Liver (tissue), 9 donors: ENCODE data around the gene ASCC1. TPM values are rescaled to one million over a fixed set of nuclear protein-coding genes. Genes with fewer than 3 reads are reported as not detected.

Experiments used
- DNase-seq: peaks from one replicate; pipeline ENCODE4 v3.0.0-alpha.2; 2017; ENCODE audit warnings: low spot score
- H3K27ac ChIP-seq, 2 donors: one replicate each; pipeline ENCODE4 v1.7.0; 2013; ENCODE audit warnings: inconsistent platforms in 2 of 2, low read length in 2 of 2, control low read depth in 1 of 2, low read depth in 1 of 2, mild to moderate bottlenecking in 1 of 2
- H3K27me3 ChIP-seq, 4 donors: one replicate each; pipeline versions ENCODE4 v1.6.1 to v1.7.0; 2013; ENCODE audit warnings: low read length in 3 of 4, inconsistent platforms in 1 of 4, mild to moderate bottlenecking in 1 of 4, moderate library complexity in 1 of 4; ENCODE audit not compliant: control insufficient read depth in 4 of 4, insufficient read depth in 4 of 4
- H3K36me3 ChIP-seq, 4 donors: one replicate each; pipeline versions ENCODE4 v1.6.1 to v1.7.0; 2013; ENCODE audit warnings: low read length in 3 of 4, mild to moderate bottlenecking in 3 of 4, low read depth in 1 of 4, moderate library complexity in 1 of 4; ENCODE audit not compliant: control insufficient read depth in 4 of 4, insufficient read depth in 3 of 4
- H3K4me1 ChIP-seq, 4 donors: one replicate each; pipeline versions ENCODE4 v1.6.1 to v1.7.0; 2013; ENCODE audit warnings: low read length in 3 of 4, mild to moderate bottlenecking in 3 of 4, moderate library complexity in 1 of 4; ENCODE audit not compliant: control insufficient read depth in 4 of 4, insufficient read depth in 4 of 4
- H3K4me3 ChIP-seq, 3 donors: one replicate each; pipeline versions ENCODE4 v1.6.1 to v1.7.0; 2013; ENCODE audit warnings: low read length in 3 of 3, control low read depth in 1 of 3, low read depth in 1 of 3, mild to moderate bottlenecking in 1 of 3
- H3K9ac ChIP-seq, 2 donors: one replicate each; pipeline ENCODE4 v1.7.0; 2013; ENCODE audit warnings: low read length in 2 of 2, mild to moderate bottlenecking in 2 of 2, moderate library complexity in 2 of 2, control low read depth in 1 of 2, low read depth in 1 of 2
- H3K9me3 ChIP-seq, 4 donors: one replicate each; pipeline versions ENCODE4 v1.6.1 to v1.7.0; 2013; ENCODE audit warnings: low read length in 3 of 4; ENCODE audit not compliant: control insufficient read depth in 4 of 4
- EGR1 ChIP-seq, 2 donors: IDR thresholded peaks; 2 replicates each; pipeline ENCODE4 v1.6.1; 2016 to 2018; ENCODE audit warnings: antibody characterized with exemption in 2 of 2, low read depth in 2 of 2
- FOXA1 ChIP-seq: IDR thresholded peaks from 2 replicates; pipeline ENCODE4 v1.6.1; 2016; ENCODE audit warnings: antibody characterized with exemption
- FOXA2 ChIP-seq: IDR thresholded peaks from 2 replicates; pipeline ENCODE4 v1.6.1; 2016; ENCODE audit warnings: antibody characterized with exemption
- HNF4A ChIP-seq, 2 donors: conservative IDR thresholded peaks; 2 replicates each; pipeline ENCODE4 v1.6.1; 2016; ENCODE audit warnings: antibody characterized with exemption in 2 of 2, mild to moderate bottlenecking in 2 of 2
- HNF4G ChIP-seq: IDR thresholded peaks from 2 replicates; pipeline ENCODE4 v1.6.1; 2016; ENCODE audit warnings: antibody characterized with exemption
- JUND ChIP-seq, 2 donors: IDR thresholded peaks; 2 replicates each; pipeline ENCODE4 v1.6.1; 2016; ENCODE audit warnings: antibody characterized with exemption in 2 of 2
- NR2F2 ChIP-seq: IDR thresholded peaks from 2 replicates; pipeline ENCODE4 v1.6.1; 2016; ENCODE audit warnings: antibody characterized with exemption
- RAD21 ChIP-seq, 2 donors: IDR thresholded peaks; 2 replicates each; pipeline ENCODE4 v1.6.1; 2016; ENCODE audit warnings: antibody characterized with exemption in 2 of 2, mild to moderate bottlenecking in 2 of 2
- RXRA ChIP-seq, 2 donors: IDR thresholded peaks; 2 replicates each; pipeline ENCODE4 v1.6.1; 2017 to 2018; ENCODE audit warnings: antibody characterized with exemption in 2 of 2, mild to moderate bottlenecking in 1 of 2
- SP1 ChIP-seq: IDR thresholded peaks from 2 replicates; pipeline ENCODE4 v1.6.1; 2018; ENCODE audit warnings: antibody characterized with exemption, mild to moderate bottlenecking
- TAF1 ChIP-seq: conservative IDR thresholded peaks from 2 replicates; pipeline ENCODE4 v1.6.1; 2016; ENCODE audit warnings: antibody characterized with exemption, mild to moderate bottlenecking
- YY1 ChIP-seq: IDR thresholded peaks from 2 replicates; pipeline ENCODE4 v1.6.1; 2016; ENCODE audit warnings: antibody characterized with exemption, mild to moderate bottlenecking
- WGBS: extraction: QIAGEN DNeasy Blood & Tissue Kit; methylation state at CpG from one replicate; pipeline ENCODE4 v1.1.7; 2013; 5-methylcytosine and 5-hydroxymethylcytosine counted together
- polyA plus RNA-seq, 2 donors: library from polyadenylated mRNA; stranded (reverse) in 1 of 2; unstranded in 1 of 2; fragments of 200-250 nt in 1 of 2; fragments of >200 nt in 1 of 2; fragmentation: Nextera tagmentation in 1 of 2; extraction: Ambion mirVana in 1 of 2; gene quantifications; one replicate each; pipeline versions ENCODE4 v1.2.1 to v1.2.3, GENCODE V29; 2013 to 2015
- total RNA-seq, 2 donors: library from RNA; depleted of rRNA; stranded (reverse); fragments of >200 nt; gene quantifications; one replicate each; pipeline ENCODE4 v1.2.3, GENCODE V29; 2014
- TF ChIP-seq, protein P1 (sequence below): fragments of 150-350 bp; IDR thresholded peaks from 2 replicates; pipeline ENCODE4 v1.5.1; 2017; ENCODE audit warnings: improper control_type of control experiment, low read depth, low read length; ENCODE audit not compliant: missing input control
- TF ChIP-seq, protein P2 (sequence below): IDR thresholded peaks from 2 replicates; pipeline ENCODE4 v1.6.1; 2016; ENCODE audit warnings: antibody characterized with exemption
- TF ChIP-seq, protein P3 (sequence below): IDR thresholded peaks from 2 replicates; pipeline ENCODE4 v1.6.1; 2016; ENCODE audit warnings: antibody characterized with exemption
- TF ChIP-seq, protein P4 (sequence below): IDR thresholded peaks from 2 replicates; pipeline ENCODE4 v1.6.1; 2016; ENCODE audit warnings: antibody characterized with exemption
- TF ChIP-seq, protein P5 (sequence below): IDR thresholded peaks from 2 replicates; pipeline ENCODE4 v1.6.1; 2016; ENCODE audit warnings: antibody characterized with exemption, mild to moderate bottlenecking
- donor health status: healthy.
- donor health status: healthy.
- donor health status: healthy.
- donor health status: healthy.
- donor health status: healthy.

The ASCC1 gene
- total and polyA plus RNA-seq, 4 donors = 6.9 to 13.9 (median 10.2) TPM

DNA sequence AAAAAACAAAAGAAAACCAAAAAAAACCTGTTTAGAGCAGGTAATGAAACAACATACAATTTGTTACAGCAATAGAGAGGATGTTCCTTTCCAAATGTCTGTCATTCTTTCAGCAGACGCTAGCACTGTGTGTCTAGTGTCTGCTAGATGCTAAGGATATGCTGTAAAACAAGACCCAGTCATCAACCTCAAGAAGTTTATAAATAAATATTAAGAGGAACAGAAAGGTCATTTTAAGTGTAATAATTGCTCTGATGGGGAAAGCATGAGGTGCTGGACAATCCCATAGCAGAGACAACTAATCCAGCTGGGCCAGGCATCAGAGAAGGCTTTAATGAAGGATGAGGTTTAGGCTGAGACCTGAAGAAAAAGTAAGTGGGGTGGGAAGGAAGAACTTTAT is 23.3 kb upstream of the ASCC1 start:
- H3K4me3 ChIP-seq = no peak overlapping the region
- peaks cover 2 to 11% (median 9%) of the 10 kb centered on the region in 4 donors for H3K36me3 ChIP-seq
- no peak overlapping the region for H3K27ac ChIP-seq
- no peak for DNase-seq
- no peak for TF ChIP-seq YY1
- no peak for TF ChIP-seq FOXA1
- TF ChIP-seq FOXA2 = no peak
- TF ChIP-seq NR2F2 = no peak
- TF ChIP-seq, protein P1, sequence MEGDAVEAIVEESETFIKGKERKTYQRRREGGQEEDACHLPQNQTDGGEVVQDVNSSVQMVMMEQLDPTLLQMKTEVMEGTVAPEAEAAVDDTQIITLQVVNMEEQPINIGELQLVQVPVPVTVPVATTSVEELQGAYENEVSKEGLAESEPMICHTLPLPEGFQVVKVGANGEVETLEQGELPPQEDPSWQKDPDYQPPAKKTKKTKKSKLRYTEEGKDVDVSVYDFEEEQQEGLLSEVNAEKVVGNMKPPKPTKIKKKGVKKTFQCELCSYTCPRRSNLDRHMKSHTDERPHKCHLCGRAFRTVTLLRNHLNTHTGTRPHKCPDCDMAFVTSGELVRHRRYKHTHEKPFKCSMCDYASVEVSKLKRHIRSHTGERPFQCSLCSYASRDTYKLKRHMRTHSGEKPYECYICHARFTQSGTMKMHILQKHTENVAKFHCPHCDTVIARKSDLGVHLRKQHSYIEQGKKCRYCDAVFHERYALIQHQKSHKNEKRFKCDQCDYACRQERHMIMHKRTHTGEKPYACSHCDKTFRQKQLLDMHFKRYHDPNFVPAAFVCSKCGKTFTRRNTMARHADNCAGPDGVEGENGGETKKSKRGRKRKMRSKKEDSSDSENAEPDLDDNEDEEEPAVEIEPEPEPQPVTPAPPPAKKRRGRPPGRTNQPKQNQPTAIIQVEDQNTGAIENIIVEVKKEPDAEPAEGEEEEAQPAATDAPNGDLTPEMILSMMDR = no peak
- no peak for TF ChIP-seq TAF1
- no peak overlapping the region for H3K9ac ChIP-seq
- peaks cover 0 to 8% (median 3%) of the 10 kb centered on the region in 4 donors for H3K4me1 ChIP-seq
- WGBS = 79% methylated on average over 1 of the region's 1 CpG
- H3K27me3 ChIP-seq = no peaks in the 10 kb centered on the region
- no peaks in the 10 kb centered on the region for H3K9me3 ChIP-seq

DNA sequence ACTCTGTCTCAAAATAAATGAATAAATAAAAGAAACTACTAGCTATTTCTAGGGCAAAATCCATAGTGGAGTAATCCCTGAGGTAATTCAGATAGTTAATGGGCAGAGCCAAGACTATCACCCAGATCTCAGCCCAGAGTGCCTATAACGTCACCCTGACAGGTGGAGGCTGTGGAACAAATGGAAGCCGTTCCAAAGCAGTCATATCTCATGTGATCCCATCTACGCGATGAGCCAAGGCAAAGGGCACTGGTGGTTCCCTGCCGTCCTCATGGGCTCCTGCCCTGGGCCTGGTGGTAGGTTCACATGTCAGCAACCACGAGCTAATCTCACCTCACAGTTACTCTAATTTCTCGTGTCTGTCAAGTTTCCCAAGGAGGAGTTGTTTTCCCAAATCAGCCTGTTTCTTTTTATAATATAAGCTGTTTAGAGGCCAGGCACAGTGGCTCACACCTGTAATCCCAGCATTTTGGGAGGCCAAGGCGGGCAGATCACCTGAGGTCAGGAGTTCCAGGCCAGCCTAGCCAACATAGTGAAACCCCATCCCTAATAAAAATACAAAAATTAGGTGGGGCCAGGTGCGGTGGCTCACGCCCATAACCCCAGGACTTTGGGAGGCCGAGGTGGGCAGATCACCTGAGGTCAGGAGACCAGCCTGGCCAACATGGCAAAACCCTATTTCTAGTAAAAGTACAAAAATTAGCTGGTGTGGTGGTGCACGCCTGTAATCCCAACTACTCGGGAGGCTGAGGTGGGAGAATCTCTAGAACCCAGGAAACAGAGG is 22.5 kb upstream of the ASCC1 start:
- WGBS = 91% methylated on average over 13 of the region's 13 CpGs
- Histone ChIP-seq H3K36me3 (peaks cover 2 to 14% (median 13%) of the 10 kb centered on the region in 4 donors), H3K9ac (no peak overlapping the region), H3K4me3 (no peak overlapping the region), H3K27me3 (no peaks in the 10 kb centered on the region), H3K4me1 (peaks cover 0 to 3% (median 0%) of the 10 kb centered on the region in 4 donors), H3K9me3 (no peaks in the 10 kb centered on the region), H3K27ac (no peak overlapping the region)
- no peak for DNase-seq
- TF ChIP-seq SP1 (no peak), YY1 (no peak), HNF4A (conservative IDR thresholded peaks at IDR 0.05) (no peak), NR2F2 (no peak), RAD21 (IDR thresholded peaks at IDR 0.05) (no peak), FOXA2 (no peak), EGR1 (IDR thresholded peaks at IDR 0.05; ENCODE audit: low read depth in 2 of 2) (no peak), JUND (IDR thresholded peaks at IDR 0.05) (no peak), HNF4G (no peak), RXRA (IDR thresholded peaks at IDR 0.05) (no peak)
- TF ChIP-seq, protein P1 = no peak
- TF ChIP-seq, protein P2, sequence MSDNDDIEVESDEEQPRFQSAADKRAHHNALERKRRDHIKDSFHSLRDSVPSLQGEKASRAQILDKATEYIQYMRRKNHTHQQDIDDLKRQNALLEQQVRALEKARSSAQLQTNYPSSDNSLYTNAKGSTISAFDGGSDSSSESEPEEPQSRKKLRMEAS = no peak
- TF ChIP-seq, protein P3, sequence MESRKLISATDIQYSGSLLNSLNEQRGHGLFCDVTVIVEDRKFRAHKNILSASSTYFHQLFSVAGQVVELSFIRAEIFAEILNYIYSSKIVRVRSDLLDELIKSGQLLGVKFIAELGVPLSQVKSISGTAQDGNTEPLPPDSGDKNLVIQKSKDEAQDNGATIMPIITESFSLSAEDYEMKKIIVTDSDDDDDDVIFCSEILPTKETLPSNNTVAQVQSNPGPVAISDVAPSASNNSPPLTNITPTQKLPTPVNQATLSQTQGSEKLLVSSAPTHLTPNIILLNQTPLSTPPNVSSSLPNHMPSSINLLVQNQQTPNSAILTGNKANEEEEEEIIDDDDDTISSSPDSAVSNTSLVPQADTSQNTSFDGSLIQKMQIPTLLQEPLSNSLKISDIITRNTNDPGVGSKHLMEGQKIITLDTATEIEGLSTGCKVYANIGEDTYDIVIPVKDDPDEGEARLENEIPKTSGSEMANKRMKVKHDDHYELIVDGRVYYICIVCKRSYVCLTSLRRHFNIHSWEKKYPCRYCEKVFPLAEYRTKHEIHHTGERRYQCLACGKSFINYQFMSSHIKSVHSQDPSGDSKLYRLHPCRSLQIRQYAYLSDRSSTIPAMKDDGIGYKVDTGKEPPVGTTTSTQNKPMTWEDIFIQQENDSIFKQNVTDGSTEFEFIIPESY = no peak
- TF ChIP-seq, protein P4, sequence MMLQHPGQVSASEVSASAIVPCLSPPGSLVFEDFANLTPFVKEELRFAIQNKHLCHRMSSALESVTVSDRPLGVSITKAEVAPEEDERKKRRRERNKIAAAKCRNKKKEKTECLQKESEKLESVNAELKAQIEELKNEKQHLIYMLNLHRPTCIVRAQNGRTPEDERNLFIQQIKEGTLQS = no peak
- TF ChIP-seq, protein P5, sequence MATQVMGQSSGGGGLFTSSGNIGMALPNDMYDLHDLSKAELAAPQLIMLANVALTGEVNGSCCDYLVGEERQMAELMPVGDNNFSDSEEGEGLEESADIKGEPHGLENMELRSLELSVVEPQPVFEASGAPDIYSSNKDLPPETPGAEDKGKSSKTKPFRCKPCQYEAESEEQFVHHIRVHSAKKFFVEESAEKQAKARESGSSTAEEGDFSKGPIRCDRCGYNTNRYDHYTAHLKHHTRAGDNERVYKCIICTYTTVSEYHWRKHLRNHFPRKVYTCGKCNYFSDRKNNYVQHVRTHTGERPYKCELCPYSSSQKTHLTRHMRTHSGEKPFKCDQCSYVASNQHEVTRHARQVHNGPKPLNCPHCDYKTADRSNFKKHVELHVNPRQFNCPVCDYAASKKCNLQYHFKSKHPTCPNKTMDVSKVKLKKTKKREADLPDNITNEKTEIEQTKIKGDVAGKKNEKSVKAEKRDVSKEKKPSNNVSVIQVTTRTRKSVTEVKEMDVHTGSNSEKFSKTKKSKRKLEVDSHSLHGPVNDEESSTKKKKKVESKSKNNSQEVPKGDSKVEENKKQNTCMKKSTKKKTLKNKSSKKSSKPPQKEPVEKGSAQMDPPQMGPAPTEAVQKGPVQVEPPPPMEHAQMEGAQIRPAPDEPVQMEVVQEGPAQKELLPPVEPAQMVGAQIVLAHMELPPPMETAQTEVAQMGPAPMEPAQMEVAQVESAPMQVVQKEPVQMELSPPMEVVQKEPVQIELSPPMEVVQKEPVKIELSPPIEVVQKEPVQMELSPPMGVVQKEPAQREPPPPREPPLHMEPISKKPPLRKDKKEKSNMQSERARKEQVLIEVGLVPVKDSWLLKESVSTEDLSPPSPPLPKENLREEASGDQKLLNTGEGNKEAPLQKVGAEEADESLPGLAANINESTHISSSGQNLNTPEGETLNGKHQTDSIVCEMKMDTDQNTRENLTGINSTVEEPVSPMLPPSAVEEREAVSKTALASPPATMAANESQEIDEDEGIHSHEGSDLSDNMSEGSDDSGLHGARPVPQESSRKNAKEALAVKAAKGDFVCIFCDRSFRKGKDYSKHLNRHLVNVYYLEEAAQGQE = no peak
